CD4-positive, alpha-beta memory T cell (primary cell): ENCODE results near the gene ITSN1. TPM values are rescaled to one million over a fixed set of nuclear protein-coding genes. Genes with fewer than 3 reads are reported as not detected.
A peak's percentile ranks its signal among the peaks of the same experiment; 100 is the strongest.

Experiments used
- CTCF ChIA-PET: fragments of 350-600 bp; sonication (Branson Sonifier 250); formaldehyde crosslinking; loops from one replicate; lab custom pipeline; 2021; ENCODE audit warnings: inconsistent platforms; ENCODE audit not compliant: partially characterized antibody; lab: Charles Lee
- POLR2A ChIA-PET: fragments of 350-600 bp; sonication (Branson Sonifier 250); formaldehyde crosslinking; loops from one replicate; lab custom pipeline; 2021; ENCODE audit not compliant: partially characterized antibody; lab: Charles Lee
- DNase-seq, 5 donors: peaks; one replicate each; pipeline versions ENCODE4 v3.0.0 to v3.0.0-alpha.2; 2020 to 2022; ENCODE audit warnings: mixed read lengths in 1 of 5
- H3K27ac ChIP-seq: one replicate; pipeline ENCODE4 v1.7.0; 2013; ENCODE audit warnings: low read depth, low read length
- H3K27me3 ChIP-seq: 2 replicates; pipeline ENCODE4 v1.7.0; 2013; ENCODE audit warnings: mild to moderate bottlenecking, low read length, moderate library complexity; ENCODE audit not compliant: insufficient read depth
- H3K36me3 ChIP-seq: 2 replicates; pipeline ENCODE4 v1.7.0; 2013; ENCODE audit warnings: mild to moderate bottlenecking, low read length, moderate library complexity; ENCODE audit not compliant: insufficient read depth
- H3K4me1 ChIP-seq: 2 replicates; pipeline ENCODE4 v1.7.0; 2013; ENCODE audit warnings: mild to moderate bottlenecking, low read length, moderate library complexity; ENCODE audit not compliant: insufficient read depth
- H3K4me3 ChIP-seq, 2 donors: one replicate each; pipeline ENCODE4 v1.7.0; 2013; ENCODE audit warnings: low read length in 2 of 2, mild to moderate bottlenecking in 1 of 2
- H3K9me3 ChIP-seq, 2 donors: one replicate each; pipeline ENCODE4 v1.7.0; 2013; ENCODE audit warnings: low read length in 2 of 2, control low read depth in 1 of 2; ENCODE audit not compliant: control insufficient read depth in 1 of 2
- H3K27ac Mint-ChIP-seq, 7 donors: one replicate each; pipeline ENCODE4 v1.8.0; 2020 to 2021; ENCODE audit warnings: mixed read lengths in 7 of 7, mild to moderate bottlenecking in 6 of 7, inconsistent platforms in 3 of 7, moderate library complexity in 3 of 7
- H3K27me3 Mint-ChIP-seq, 2 donors: one replicate each; pipeline ENCODE4 v1.8.0; 2020 to 2021; ENCODE audit warnings: mixed read lengths in 2 of 2
- H3K36me3 Mint-ChIP-seq, 2 donors: one replicate each; pipeline ENCODE4 v1.8.0; 2020 to 2021; ENCODE audit warnings: mixed read lengths in 2 of 2, inconsistent platforms in 1 of 2, mild to moderate bottlenecking in 1 of 2
- H3K4me1 Mint-ChIP-seq, 4 donors: one replicate each; pipeline ENCODE4 v1.8.0; 2020 to 2021; ENCODE audit warnings: mixed read lengths in 4 of 4, mild to moderate bottlenecking in 1 of 4
- H3K4me3 Mint-ChIP-seq, 8 donors: one replicate each; pipeline ENCODE4 v1.8.0; 2020 to 2021; ENCODE audit warnings: mixed read lengths in 8 of 8, mild to moderate bottlenecking in 7 of 8, moderate library complexity in 6 of 8, inconsistent platforms in 3 of 8
- H3K9me3 Mint-ChIP-seq, 8 donors: one replicate each; pipeline ENCODE4 v1.8.0; 2020 to 2021; ENCODE audit warnings: mixed read lengths in 8 of 8, mild to moderate bottlenecking in 5 of 8, inconsistent platforms in 3 of 8, moderate library complexity in 1 of 8
- intact Hi-C: fragments of 100-400 bp; cut with micrococcal nuclease; formaldehyde crosslinking; loops from one replicate; pipeline ENCODE4 v1.15.1; 2023
- polyA plus RNA-seq, 2 donors: library from polyadenylated mRNA; unstranded; fragments of 300-500 nt; fragmentation: Illumina TruSeq; gene quantifications; one replicate each; pipeline ENCODE4 v1.2.3, GENCODE V29; 2021
- total RNA-seq, 2 experiments: library from RNA; stranded (reverse); gene quantifications; one replicate each; pipeline ENCODE4 v1.2.3, GENCODE V29; 2021

The ITSN1 gene
- total and polyA plus RNA-seq, 4 experiments from 2014 or later, result 1.0 to 3.9 (median 3.0) TPM

- CTCF ChIA-PET, result no interaction called here
- POLR2A ChIA-PET, result no interaction called here
- intact Hi-C loops, result no loop called here
These were observed 200.9 kb downstream of the ITSN1 start for GRCh38 chr21:33843216-33843615.

GRCh38 chr21:33844104-33844889 is 202.0 kb downstream of the ITSN1 start:
- H3K27me3 ChIP-seq, result no peaks in the 10 kb centered on the region
- no peaks in the 10 kb centered on the region for H3K4me1 ChIP-seq
- no peak overlapping the region for H3K4me3 Mint-ChIP-seq
- intact Hi-C loops, result no loop called here
- CTCF ChIA-PET, result no interaction called here
- H3K27me3 Mint-ChIP-seq, result peaks cover 0 to 3% of the 10 kb centered on the region in 2 donors
- no peaks in the 10 kb centered on the region for H3K36me3 ChIP-seq
- no peak overlapping the region for H3K27ac Mint-ChIP-seq
- no peaks in the 10 kb centered on the region for H3K9me3 ChIP-seq
- H3K36me3 Mint-ChIP-seq, result no peaks in the 10 kb centered on the region
- no peak for DNase-seq
- H3K4me3 ChIP-seq, result no peak overlapping the region
- H3K27ac ChIP-seq, result no peak overlapping the region
- no peaks in the 10 kb centered on the region for H3K4me1 Mint-ChIP-seq
- POLR2A ChIA-PET, result no interaction called here
- H3K9me3 Mint-ChIP-seq, result peaks cover 0 to 13% (median 5%) of the 10 kb centered on the region in 8 donors

More at GRCh38 chr21:33843216-33843615, 200.9 kb downstream of the ITSN1 start:
- Histone ChIP-seq H3K27ac (no peak overlapping the region), H3K4me1 (no peaks in the 10 kb centered on the region), H3K9me3 (no peaks in the 10 kb centered on the region), H3K27me3 (no peaks in the 10 kb centered on the region), H3K36me3 (no peaks in the 10 kb centered on the region), H3K4me3 (no peak overlapping the region)
- Mint-ChIP-seq H3K9me3 (peaks cover 0 to 13% (median 5%) of the 10 kb centered on the region in 8 donors), H3K36me3 (no peaks in the 10 kb centered on the region), H3K27me3 (peaks cover 0 to 2% of the 10 kb centered on the region in 2 donors), H3K4me3 (no peak overlapping the region), H3K4me1 (no peaks in the 10 kb centered on the region), H3K27ac (no peak overlapping the region)
- DNase-seq, result no peak

DNA sequence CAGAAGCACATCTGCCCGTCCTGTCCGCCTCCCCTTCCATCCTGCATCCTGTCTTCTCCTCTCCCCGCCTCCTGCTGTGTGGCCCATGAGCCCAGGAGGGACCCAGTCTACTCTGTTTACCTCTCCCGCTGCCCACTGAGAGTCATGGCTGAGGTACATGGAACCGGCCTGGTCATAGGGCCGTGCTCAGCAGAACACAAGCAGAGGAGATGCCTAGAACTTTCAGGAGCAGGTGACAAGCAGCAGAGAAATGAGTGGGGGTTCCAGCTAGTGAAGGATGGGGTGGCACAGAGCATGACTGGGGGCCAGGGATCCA is 202.5 kb downstream of the ITSN1 start:
- no peak overlapping the region for H3K27ac ChIP-seq
- Mint-ChIP-seq H3K9me3 (peaks cover 0 to 13% (median 5%) of the 10 kb centered on the region in 8 donors), H3K4me1 (no peaks in the 10 kb centered on the region), H3K36me3 (no peaks in the 10 kb centered on the region), H3K27ac (no peak overlapping the region), H3K27me3 (peaks cover 0 to 3% of the 10 kb centered on the region in 2 donors), H3K4me3 (no peak overlapping the region)
- ChIA-PET CTCF (no interaction called here), POLR2A (no interaction called here)
- DNase-seq, result no peak
- H3K27me3 ChIP-seq, result no peaks in the 10 kb centered on the region
- intact Hi-C loops, result no loop called here
- H3K9me3 ChIP-seq, result no peaks in the 10 kb centered on the region
- no peak overlapping the region for H3K4me3 ChIP-seq
- no peaks in the 10 kb centered on the region for H3K36me3 ChIP-seq
- H3K4me1 ChIP-seq, result no peaks in the 10 kb centered on the region

DNA sequence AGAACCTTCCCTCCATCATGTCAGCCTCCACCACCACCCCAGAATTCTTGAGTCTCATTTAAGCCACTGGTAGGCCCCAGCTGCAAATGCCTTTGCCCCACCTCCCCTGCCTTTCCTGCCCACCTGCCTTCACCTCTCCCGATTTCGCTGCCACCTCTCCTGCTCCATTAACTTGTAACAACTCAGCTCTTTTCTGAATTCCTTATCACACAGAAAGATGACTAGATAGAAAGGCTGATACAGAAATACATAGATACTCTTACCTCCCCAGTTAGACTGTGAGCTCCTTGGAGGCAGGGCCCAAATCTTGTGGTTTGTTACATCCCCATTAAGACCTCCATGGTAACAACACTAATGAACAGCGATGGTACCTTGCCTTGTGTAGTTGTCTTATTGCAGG is 203.8 kb downstream of the ITSN1 start:
- no peak for DNase-seq
- Mint-ChIP-seq H3K27me3 (peaks cover 0 to 6% of the 10 kb centered on the region in 2 donors), H3K4me3 (no peak overlapping the region), H3K27ac (peak overlapping the region in 2 of 7 donors; percentile 35 to 49), H3K36me3 (no peaks in the 10 kb centered on the region), H3K4me1 (no peaks in the 10 kb centered on the region), H3K9me3 (peaks cover 0 to 13% (median 5%) of the 10 kb centered on the region in 8 donors)
- no peaks in the 10 kb centered on the region for H3K9me3 ChIP-seq
- H3K4me3 ChIP-seq, result no peak overlapping the region
- intact Hi-C loops, result no loop called here
- H3K27me3 ChIP-seq, result no peaks in the 10 kb centered on the region
- ChIA-PET CTCF (no interaction called here), POLR2A (no interaction called here)
- no peak overlapping the region for H3K27ac ChIP-seq
- H3K36me3 ChIP-seq, result no peaks in the 10 kb centered on the region
- H3K4me1 ChIP-seq, result no peaks in the 10 kb centered on the region

DNA sequence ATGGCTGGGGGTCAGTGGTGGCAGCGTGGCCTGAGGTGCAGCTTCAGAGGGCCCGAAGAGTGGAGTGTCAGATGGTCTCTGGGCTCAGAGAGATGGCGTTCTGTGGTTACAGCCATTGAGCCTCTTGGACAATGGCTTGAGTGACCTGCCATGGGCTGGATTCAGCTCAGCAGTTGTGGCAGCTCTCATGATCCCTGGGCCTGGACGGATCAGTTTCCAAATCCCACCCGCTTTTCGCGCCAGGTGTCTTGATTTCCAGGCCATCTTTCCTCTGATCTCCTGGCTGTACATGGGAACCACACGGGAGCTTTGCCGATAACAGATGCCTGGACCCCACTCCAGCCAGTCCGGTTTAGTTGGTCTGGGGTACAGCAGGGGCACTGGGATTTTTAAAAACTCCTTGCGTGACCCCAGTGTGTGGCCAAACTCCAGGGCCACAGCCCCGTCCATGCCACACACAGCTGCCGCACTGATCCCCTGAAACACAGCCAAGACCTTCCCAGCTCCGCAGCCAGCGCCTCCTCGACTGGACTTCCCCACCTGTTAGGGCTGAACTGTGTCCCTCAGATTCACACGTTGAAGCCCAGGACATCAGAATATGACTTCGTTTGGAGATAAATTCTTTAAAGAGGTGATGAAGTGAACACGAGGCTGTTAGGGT is 205.4 kb downstream of the ITSN1 start:
- no peak overlapping the region for H3K4me3 Mint-ChIP-seq
- Histone ChIP-seq H3K4me1 (no peaks in the 10 kb centered on the region), H3K4me3 (no peak overlapping the region), H3K9me3 (no peaks in the 10 kb centered on the region), H3K36me3 (no peaks in the 10 kb centered on the region), H3K27ac (no peak overlapping the region), H3K27me3 (no peaks in the 10 kb centered on the region)
- peaks cover 0 to 7% of the 10 kb centered on the region in 2 donors for H3K27me3 Mint-ChIP-seq
- no peak overlapping the region for H3K27ac Mint-ChIP-seq
- CTCF ChIA-PET, result no interaction called here
- no peaks in the 10 kb centered on the region for H3K36me3 Mint-ChIP-seq
- no peaks in the 10 kb centered on the region for H3K4me1 Mint-ChIP-seq
- H3K9me3 Mint-ChIP-seq, result peaks cover 0 to 13% (median 5%) of the 10 kb centered on the region in 8 donors
- POLR2A ChIA-PET, result no interaction called here
- DNase-seq, result no peak
- intact Hi-C loops, result no loop called here

- ChIA-PET CTCF (no interaction called here), POLR2A (no interaction called here)
These were observed 206.1 kb downstream of the ITSN1 start for GRCh38 chr21:33848249-33848953.

DNA sequence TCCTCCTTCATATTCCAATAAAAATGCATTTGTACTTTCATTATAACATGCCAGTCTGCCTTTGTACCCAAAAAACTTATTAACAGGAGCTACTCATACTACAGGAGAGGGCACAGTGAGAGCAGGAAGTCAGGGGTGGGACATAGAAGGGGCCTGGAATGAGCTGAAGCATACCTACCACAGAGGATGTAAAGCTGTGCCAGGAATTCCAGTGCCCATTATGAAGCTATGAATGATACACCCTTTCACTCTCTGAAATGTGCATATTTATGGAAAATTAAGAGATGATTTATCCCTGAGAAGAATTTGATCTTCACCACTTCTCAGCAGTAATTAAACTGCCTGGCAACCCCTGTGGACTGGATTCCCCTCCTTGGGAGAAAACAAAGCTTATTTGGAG is 207.5 kb downstream of the ITSN1 start:
- Mint-ChIP-seq H3K36me3 (no peaks in the 10 kb centered on the region), H3K27ac (no peak overlapping the region), H3K4me1 (no peaks in the 10 kb centered on the region), H3K4me3 (no peak overlapping the region), H3K9me3 (peaks cover 0 to 13% (median 5%) of the 10 kb centered on the region in 8 donors), H3K27me3 (peaks cover 0 to 9% of the 10 kb centered on the region in 2 donors)
- no peak for DNase-seq
- H3K27ac ChIP-seq, result no peak overlapping the region
- no peaks in the 10 kb centered on the region for H3K9me3 ChIP-seq
- H3K4me1 ChIP-seq, result no peaks in the 10 kb centered on the region
- POLR2A ChIA-PET, result no interaction called here
- CTCF ChIA-PET, result no interaction called here
- no peak overlapping the region for H3K4me3 ChIP-seq
- intact Hi-C loops, result no loop called here
- no peaks in the 10 kb centered on the region for H3K36me3 ChIP-seq
- H3K27me3 ChIP-seq, result no peaks in the 10 kb centered on the region

More at GRCh38 chr21:33848249-33848953, 206.1 kb downstream of the ITSN1 start:
- no peak for DNase-seq
- peaks cover 0 to 13% (median 5%) of the 10 kb centered on the region in 8 donors for H3K9me3 Mint-ChIP-seq
- H3K4me3 Mint-ChIP-seq, result no peak overlapping the region
- no peaks in the 10 kb centered on the region for H3K36me3 Mint-ChIP-seq
- Histone ChIP-seq H3K4me1 (no peaks in the 10 kb centered on the region), H3K4me3 (no peak overlapping the region), H3K9me3 (no peaks in the 10 kb centered on the region), H3K27ac (no peak overlapping the region), H3K36me3 (no peaks in the 10 kb centered on the region), H3K27me3 (no peaks in the 10 kb centered on the region)
- peaks cover 0 to 8% of the 10 kb centered on the region in 2 donors for H3K27me3 Mint-ChIP-seq
- intact Hi-C loops, result no loop called here
- H3K4me1 Mint-ChIP-seq, result no peaks in the 10 kb centered on the region
- H3K27ac Mint-ChIP-seq, result no peak overlapping the region
